Stomach smooth muscle (tissue), 2 donors: ENCODE results near the gene ADAT3.

Source experiments
- H3K27ac ChIP-seq: one replicate; pipeline ENCODE4 v1.7.0; 2013; ENCODE audit warnings: mild to moderate bottlenecking, low read length, inconsistent platforms
- H3K27me3 ChIP-seq, 2 donors: one replicate each; pipeline ENCODE4 v1.7.0; 2013; ENCODE audit warnings: low read length in 2 of 2; ENCODE audit not compliant: insufficient read depth in 2 of 2, control insufficient read depth in 1 of 2
- H3K36me3 ChIP-seq, 2 donors: one replicate each; pipeline ENCODE4 v1.7.0; 2013; ENCODE audit warnings: low read length in 2 of 2; ENCODE audit not compliant: control insufficient read depth in 2 of 2, insufficient read depth in 2 of 2
- H3K4me1 ChIP-seq: one replicate; pipeline ENCODE4 v1.7.0; 2013; ENCODE audit warnings: low read length; ENCODE audit not compliant: control insufficient read depth, insufficient read depth
- H3K4me3 ChIP-seq, 2 donors: one replicate each; pipeline ENCODE4 v1.7.0; 2013; ENCODE audit warnings: low read length in 2 of 2
- H3K9ac ChIP-seq, 2 donors: one replicate each; pipeline ENCODE4 v1.7.0; 2013; ENCODE audit warnings: low read length in 2 of 2, mild to moderate bottlenecking in 1 of 2
- H3K9me3 ChIP-seq, 2 donors: one replicate each; pipeline ENCODE4 v1.7.0; 2013; ENCODE audit warnings: low read length in 2 of 2; ENCODE audit not compliant: control insufficient read depth in 2 of 2
- donor health status: healthy.
- donor health status: Pancreatic carcinoma.

Gene ADAT3

DNA sequence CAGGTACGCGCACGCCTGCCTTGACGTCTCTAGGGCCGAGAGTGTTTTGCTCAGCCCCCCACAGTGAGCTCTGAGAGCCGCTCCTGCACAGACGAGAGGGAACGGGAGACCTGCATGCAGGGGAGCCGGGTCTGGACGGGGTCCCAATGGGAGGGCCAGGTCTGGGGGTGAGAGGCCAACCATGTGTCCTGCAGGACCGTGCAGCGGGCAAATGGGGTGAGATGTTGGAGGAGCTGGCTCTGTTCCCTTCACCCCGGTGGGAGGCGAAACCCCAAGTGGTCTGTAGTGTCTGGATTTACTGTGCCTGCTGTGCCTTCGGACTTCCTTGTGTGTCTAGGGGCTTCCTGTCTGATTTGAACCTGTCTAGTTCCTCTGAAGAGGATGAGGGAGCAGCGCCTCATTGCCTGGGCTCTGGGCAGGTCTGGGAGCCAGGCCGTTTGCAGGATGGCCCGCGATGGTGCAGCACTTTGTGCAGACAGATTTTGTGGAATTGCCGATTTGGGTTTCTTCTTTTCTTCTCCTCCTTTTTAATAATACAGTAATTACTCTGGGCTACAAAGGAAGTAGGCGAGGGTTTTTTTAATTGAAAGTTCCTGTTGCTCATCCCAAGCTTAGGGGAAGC, 37.8 kb downstream of the ADAT3 start:
- Histone ChIP-seq H3K27me3 (no peaks in the 10 kb centered on the region), H3K27ac (peak overlapping the region; percentile 60), H3K9ac (peak overlapping the region in 1 of 2 donors; percentile 9), H3K4me3 (peak overlapping the region; percentile 43 to 89), H3K4me1 (peaks cover 38% of the 10 kb centered on the region), H3K9me3 (no peaks in the 10 kb centered on the region), H3K36me3 (no peaks in the 10 kb centered on the region)

DNA sequence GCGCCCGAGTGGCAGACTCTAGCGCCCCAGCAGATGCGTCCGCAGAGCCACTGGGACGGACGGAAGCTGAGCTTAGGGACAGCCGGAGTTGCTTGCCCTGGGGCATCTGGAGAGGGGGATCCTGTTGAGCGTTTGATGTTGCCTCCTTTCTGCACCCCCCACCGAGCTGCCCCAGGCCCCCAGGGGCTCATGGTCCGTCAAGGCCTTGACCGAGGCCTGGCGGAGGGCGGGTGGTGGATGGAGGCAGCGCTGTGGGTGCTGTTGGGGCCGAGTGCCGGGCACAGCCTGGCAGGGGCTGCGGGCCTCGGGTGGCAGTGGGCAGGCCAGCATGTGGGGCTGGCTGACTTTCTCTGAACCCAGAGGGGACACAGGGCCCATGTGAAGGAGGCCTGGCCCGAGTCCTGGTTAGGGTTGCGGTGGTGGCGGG, 38.5 kb downstream of the ADAT3 start:
- Histone ChIP-seq H3K9me3 (no peaks in the 10 kb centered on the region), H3K36me3 (no peaks in the 10 kb centered on the region), H3K4me3 (no peak overlapping the region), H3K27ac (no peak overlapping the region), H3K9ac (no peak overlapping the region), H3K27me3 (no peaks in the 10 kb centered on the region), H3K4me1 (peaks cover 38% of the 10 kb centered on the region)

DNA sequence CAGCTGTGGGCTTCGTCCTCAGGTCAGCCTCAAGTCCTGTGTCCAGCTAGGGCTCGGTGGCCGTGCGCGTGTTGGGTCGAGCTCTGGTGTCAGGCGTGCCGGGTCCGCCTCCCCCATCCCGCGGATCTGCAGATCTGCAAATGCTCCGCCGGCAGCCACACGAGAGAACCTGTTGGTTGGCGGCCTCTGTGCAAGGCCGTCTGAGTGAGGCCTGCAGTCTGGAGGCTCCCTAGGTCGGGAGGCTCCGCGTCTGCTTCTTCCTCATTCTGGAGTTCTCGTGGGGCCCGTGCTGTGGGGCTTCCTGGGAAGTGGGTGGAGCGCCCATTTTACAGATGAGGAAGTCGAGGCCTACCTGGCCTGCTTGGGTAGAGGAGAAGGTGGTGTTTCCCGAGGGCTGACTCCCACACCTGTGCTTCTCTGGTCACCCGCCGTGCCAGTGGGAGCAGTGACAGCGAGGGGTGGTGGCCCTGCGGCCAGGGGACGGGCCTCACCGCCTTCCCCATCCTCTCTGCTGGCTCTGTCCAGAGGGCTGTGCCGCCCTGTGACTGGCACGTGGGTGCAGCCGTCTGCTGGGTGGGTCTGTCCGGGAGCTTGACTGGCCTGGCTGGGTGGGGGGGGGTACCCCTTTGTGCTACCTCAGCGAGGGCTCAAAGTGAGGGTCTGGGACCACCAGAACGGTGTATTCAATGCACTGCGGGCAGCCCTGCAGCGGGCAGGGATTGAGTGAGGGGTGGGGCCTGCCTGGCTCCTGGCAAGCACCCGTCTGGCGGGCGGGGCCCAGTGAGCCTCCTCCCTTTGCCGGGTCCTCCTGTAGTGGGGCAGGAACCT, 39.1 kb downstream of the ADAT3 start:
- H3K9me3 ChIP-seq: no peaks in the 10 kb centered on the region
- H3K27ac ChIP-seq: no peak overlapping the region
- H3K27me3 ChIP-seq: no peaks in the 10 kb centered on the region
- H3K4me3 ChIP-seq: no peak overlapping the region
- H3K36me3 ChIP-seq: no peaks in the 10 kb centered on the region
- peaks cover 38% of the 10 kb centered on the region for H3K4me1 ChIP-seq
- no peak overlapping the region for H3K9ac ChIP-seq

DNA sequence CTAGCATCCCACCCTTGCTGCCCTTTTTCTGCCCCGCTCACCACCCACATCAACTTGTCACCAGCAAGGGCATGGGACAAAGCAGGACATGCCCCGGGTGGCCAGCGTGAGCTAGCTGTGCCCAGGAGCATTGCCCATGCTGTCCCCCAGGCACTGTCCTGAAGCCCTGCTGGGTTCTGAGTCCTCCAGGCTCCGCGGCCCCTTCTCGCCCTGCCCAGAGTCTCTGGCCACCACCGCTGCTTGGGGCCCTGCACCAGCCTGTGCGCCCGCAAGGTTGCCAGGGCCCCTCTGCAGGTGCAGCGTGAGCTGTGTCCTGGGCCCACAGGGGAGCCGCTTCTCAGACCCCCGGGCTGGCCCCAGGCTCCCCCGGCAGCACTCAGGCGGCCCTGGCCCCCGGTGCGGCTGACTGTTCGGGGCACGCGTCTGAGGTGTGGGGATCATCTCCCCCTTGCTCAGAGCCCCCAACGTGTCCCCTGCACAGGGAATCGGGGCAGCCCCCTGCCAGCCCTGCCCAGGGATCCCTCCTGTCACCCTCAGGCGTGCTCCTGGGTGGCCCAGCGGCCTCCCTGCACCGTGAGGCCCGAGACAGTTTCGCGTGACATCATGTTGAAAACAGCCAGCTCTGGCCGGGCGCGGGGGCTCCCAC, 39.8 kb downstream of the ADAT3 start:
- H3K4me3 ChIP-seq: no peak overlapping the region
- H3K4me1 ChIP-seq: peaks cover 31% of the 10 kb centered on the region
- H3K27ac ChIP-seq: no peak overlapping the region
- no peaks in the 10 kb centered on the region for H3K36me3 ChIP-seq
- H3K27me3 ChIP-seq: no peaks in the 10 kb centered on the region
- no peak overlapping the region for H3K9ac ChIP-seq
- H3K9me3 ChIP-seq: no peaks in the 10 kb centered on the region

DNA sequence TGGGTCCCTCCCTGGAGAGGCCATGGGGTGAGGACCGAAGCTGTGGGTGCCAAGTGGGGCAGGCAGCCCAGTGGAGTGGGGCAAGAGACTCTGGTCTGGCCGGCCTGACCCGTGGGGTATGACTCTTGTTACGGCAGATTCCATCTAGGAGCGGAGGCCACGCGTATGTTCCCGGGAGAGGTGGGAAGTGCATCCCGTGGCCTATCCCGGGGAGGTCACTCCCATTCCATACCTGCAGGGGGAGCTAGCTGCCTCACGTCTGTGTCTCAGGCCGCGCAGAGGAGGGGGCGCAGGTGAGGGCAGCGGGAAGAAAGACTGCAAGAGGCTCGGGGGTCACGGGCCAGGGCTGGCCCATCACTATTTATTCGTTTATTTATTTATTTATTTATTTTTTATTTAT, 40.7 kb downstream of the ADAT3 start:
- Histone ChIP-seq H3K9ac (no peak overlapping the region), H3K27me3 (no peaks in the 10 kb centered on the region), H3K4me1 (peaks cover 26% of the 10 kb centered on the region), H3K4me3 (no peak overlapping the region), H3K9me3 (no peaks in the 10 kb centered on the region), H3K36me3 (no peaks in the 10 kb centered on the region), H3K27ac (no peak overlapping the region)

DNA sequence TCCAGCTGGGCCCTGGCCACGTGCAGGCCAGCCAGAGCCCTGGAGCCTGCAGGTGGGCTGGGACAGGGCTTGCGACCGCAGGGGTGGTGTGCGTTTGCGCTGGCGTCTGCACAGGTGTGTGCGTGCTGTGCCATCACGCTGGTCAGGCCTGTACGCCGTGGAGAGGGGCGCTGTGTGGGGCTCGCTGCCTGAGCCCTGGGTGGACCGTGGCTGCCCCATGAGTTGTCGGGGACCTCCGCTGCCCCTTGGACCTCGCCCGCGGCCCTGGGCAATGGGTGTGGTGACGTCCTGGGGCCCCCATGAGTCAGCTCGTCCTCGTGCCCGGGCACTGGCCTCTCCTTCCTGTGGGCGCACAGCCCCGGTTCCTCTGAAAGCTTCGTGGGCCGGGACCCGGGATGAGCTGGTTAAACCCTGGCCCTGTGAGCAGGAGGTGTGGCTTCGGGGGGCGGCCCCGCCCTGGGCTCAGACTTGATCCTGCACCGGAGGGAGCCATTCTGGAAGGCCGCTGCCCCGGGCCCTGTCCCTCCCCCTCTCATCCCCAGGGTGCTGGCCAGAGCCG, 42.5 kb downstream of the ADAT3 start:
- Histone ChIP-seq H3K4me1 (peaks cover 17% of the 10 kb centered on the region), H3K27ac (no peak overlapping the region), H3K4me3 (no peak overlapping the region), H3K36me3 (no peaks in the 10 kb centered on the region), H3K27me3 (no peaks in the 10 kb centered on the region), H3K9me3 (no peaks in the 10 kb centered on the region), H3K9ac (no peak overlapping the region)

DNA sequence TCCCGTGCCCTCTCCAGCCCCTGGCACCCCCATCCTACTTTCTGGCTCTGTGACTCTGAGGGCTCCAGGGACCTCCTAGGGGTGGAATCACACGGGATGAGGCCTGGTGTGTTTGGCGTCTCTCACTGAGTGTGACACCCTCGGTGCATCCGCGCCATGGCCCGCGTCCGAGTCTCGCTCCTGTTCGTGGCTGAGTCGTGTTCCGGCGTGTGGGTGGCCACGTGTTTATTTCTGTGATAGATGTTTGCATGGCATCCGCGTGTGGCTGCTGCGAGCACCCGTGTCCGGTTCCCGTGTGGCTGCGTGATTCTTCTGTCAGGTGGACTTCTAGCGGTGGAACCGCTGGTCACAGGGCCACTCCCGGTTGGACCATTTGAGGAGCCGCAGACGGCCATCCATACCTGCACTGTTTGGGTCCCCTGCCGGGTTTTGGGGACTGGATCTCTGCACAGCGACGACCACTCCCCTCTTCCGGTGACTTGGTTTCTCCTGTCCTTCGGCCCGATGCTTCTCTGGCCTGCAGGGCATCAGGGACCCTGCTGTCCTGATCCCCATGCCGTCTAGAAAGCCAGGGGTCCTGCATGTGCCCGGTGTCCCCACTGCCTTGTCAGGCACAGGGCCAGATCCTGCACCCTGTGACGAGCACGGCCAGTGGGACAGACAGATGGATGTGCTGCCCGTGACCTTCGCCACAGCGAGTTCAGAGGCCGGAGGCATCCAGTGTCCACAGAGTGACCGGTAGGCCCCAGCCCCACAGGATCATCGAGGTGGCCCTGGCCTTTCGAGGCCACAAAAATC, 44.3 kb downstream of the ADAT3 start:
- Histone ChIP-seq H3K36me3 (no peaks in the 10 kb centered on the region), H3K27me3 (no peaks in the 10 kb centered on the region)

DNA sequence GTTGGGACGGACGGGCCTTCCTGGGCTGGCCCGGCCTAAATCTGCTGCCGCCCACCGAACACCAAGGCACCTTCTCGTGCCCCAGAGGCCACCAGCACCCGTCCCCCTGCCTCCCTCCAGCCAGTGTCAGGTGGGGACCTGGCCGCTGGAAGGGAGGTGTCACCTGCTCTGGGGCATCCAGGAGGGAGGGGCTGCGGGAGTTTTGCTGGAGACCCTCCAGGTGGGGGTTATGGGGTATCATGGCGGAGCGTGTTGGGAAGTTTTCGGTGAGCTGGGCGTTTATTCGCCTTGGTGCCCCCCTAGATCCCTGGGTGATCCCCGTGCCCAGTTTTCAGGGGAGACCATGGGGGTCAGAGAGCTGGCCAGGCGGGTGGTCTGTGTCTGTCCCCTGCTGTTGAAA, 45.4 kb downstream of the ADAT3 start:
- Histone ChIP-seq H3K9ac (no peak overlapping the region), H3K27ac (no peak overlapping the region), H3K4me1 (peaks cover 5% of the 10 kb centered on the region), H3K4me3 (no peak overlapping the region), H3K27me3 (no peaks in the 10 kb centered on the region), H3K9me3 (no peaks in the 10 kb centered on the region), H3K36me3 (no peaks in the 10 kb centered on the region)

More for the DNA sequence above, 44.3 kb downstream of the ADAT3 start:
- peaks cover 5% of the 10 kb centered on the region for H3K4me1 ChIP-seq
- H3K9ac ChIP-seq: no peak overlapping the region
- H3K4me3 ChIP-seq: no peak overlapping the region
- no peaks in the 10 kb centered on the region for H3K9me3 ChIP-seq
- no peak overlapping the region for H3K27ac ChIP-seq

DNA sequence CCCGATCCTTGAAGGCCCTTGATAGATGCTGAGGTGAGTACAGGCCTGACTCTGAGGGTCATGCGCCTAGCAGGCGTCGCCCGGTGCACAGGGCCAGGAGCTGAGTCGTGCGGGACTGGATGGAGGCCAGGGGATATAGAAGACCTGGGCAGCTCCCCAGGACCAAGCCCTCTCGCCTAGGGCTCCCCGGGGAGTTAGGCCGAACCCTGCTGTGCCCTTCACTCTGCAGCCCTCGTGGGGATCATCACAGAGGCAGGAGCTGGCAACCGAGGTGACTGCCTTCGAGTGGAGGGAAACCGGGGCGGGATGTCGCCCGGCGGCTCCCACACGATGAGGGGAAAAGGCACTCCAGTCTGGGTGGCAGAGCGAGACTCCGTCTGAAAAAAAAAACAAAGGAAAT, 47.4 kb downstream of the ADAT3 start:
- H3K36me3 ChIP-seq: no peaks in the 10 kb centered on the region
- peaks cover 11% of the 10 kb centered on the region for H3K4me1 ChIP-seq
- no peak overlapping the region for H3K9ac ChIP-seq
- no peak overlapping the region for H3K4me3 ChIP-seq
- H3K9me3 ChIP-seq: no peaks in the 10 kb centered on the region
- H3K27me3 ChIP-seq: no peaks in the 10 kb centered on the region
- no peak overlapping the region for H3K27ac ChIP-seq

DNA sequence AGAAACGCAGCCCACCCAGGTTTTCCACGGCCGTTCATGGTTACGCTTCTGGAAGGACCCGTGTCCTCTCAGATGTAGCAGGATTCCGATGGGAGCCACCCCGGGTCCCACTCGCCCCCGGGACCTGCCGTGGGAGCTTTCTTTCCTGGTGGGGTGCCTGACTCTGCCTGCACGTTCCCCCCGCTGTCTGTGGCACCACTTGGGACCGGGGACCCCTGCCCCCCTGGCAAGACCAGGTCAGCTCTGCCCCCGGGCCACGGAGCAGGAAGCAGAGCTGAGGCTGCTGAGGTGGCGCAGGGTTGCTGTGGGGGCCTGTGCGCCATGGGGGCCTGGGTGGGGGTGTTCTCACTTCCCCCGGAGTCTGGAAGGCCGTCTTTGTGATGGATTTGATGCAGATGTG, 47.8 kb downstream of the ADAT3 start:
- no peaks in the 10 kb centered on the region for H3K36me3 ChIP-seq

More for the DNA sequence above, 47.8 kb downstream of the ADAT3 start:
- H3K9me3 ChIP-seq: no peaks in the 10 kb centered on the region
- H3K27me3 ChIP-seq: no peaks in the 10 kb centered on the region
- no peak overlapping the region for H3K27ac ChIP-seq
- H3K9ac ChIP-seq: no peak overlapping the region
- peaks cover 11% of the 10 kb centered on the region for H3K4me1 ChIP-seq
- no peak overlapping the region for H3K4me3 ChIP-seq
